GM13977 (cell line): ENCODE results near the gene KRTAP10-9.
"Not testable (repeated sequence)": the region's sequence is repeated elsewhere in the genome, so short reads cannot be mapped to it uniquely, and the experiment has no call there.

Source experiments
- DNase-seq: peaks from one replicate; pipeline ENCODE4 v3.0.0; 2012; ENCODE audit warnings: low spot score
- CTCF ChIP-seq: IDR thresholded peaks from 2 replicates; pipeline ENCODE4 v1.5.1; 2012; ENCODE audit warnings: mild to moderate bottlenecking, control low read depth; ENCODE audit not compliant: insufficient read depth; ENCODE audit errors: extremely low read depth, missing control alignments
- in situ Hi-C: fragments of 300-500 bp; cut with MboI; formaldehyde crosslinking; loops from one replicate; pipeline ENCODE4 v1.12.0; 2022; ENCODE audit warnings: low sequenced_read_pairs, low pct_unique_long_range_greater_than_20kb, mixed read lengths, inconsistent platforms; ENCODE audit not compliant: unreplicated experiment

KRTAP10-9 gene

GRCh38 chr21:44626673-44627143, at the start of gene KRTAP10-9:
KRTAP10-9 (plus strand) TSS chr21:44627093; CDS start chr21:44627172, 79 bp downstream.
- in situ Hi-C loops, result no loop called here
- no peak for TF ChIP-seq CTCF
- no peak for DNase-seq

- no peak for TF ChIP-seq CTCF
- no peak for DNase-seq
- in situ Hi-C loops, result no loop called here
These were observed 48.4 kb upstream of the KRTAP10-9 start for GRCh38 chr21:44578371-44579055.

- no peak for TF ChIP-seq CTCF
- no peak for DNase-seq
- in situ Hi-C loops, result no loop called here
These were observed 47.6 kb upstream of the KRTAP10-9 start for GRCh38 chr21:44579056-44579832.

GRCh38 chr21:44579833-44580144, 47.1 kb upstream of the KRTAP10-9 start:
- no peak for TF ChIP-seq CTCF

GRCh38 chr21:44580231-44580821, 46.6 kb upstream of the KRTAP10-9 start, which contains the start of gene KRTAP10-5:
KRTAP10-5 (minus strand) TSS chr21:44580604; CDS start chr21:44580578, 26 bp downstream.
- DNase-seq, in situ Hi-C loops: not testable (repeated sequence)

More at GRCh38 chr21:44579833-44580144, 47.1 kb upstream of the KRTAP10-9 start:
- in situ Hi-C loops, result no loop called here
- DNase-seq, result no peak

GRCh38 chr21:44581158-44581557, 45.7 kb upstream of the KRTAP10-9 start:
- no peak for TF ChIP-seq CTCF
- in situ Hi-C loops, result no loop called here
- DNase-seq, result no peak

GRCh38 chr21:44582055-44582454, 44.8 kb upstream of the KRTAP10-9 start:
- DNase-seq, result no peak
- no peak for TF ChIP-seq CTCF
- in situ Hi-C loops, result no loop called here
